ENCODE measurements around the gene GRN. TPM values are rescaled to one million over a fixed set of nuclear protein-coding genes. Genes with fewer than 3 reads are reported as not detected.

GRN gene
- total RNA-seq, 5 donors from 2014 or later (not counting 1 experiment from before 2014, with no cell fraction given), result 21.0 to 48.3 (median 40.1) TPM

GRCh38 chr17:44308865-44309264 is 36.2 kb upstream of the GRN start:
- no peaks in the 10 kb centered on the region for H3K36me3 ChIP-seq (ENCODE audit: control insufficient read depth in 2 of 2, extremely low read depth in 1 of 2, insufficient read depth in 1 of 2, low read length in 1 of 2)
- peak overlapping the region; percentile 42 to 57 (median 49) for H3K4me3 Mint-ChIP-seq
- 6% methylated on average over 13 of the region's 15 CpGs for WGBS (ENCODE audit: insufficient coverage)
- no peaks in the 10 kb centered on the region for H3K9me3 ChIP-seq
- DNase-seq, result no peak
- H3K27ac ChIP-seq (ENCODE audit: low read length), result no peak overlapping the region
- H3K27ac Mint-ChIP-seq, result no peak overlapping the region
- peak in 2 of 4 experiments; percentile 9 to 17 for ATAC-seq (replicated peaks in 1 of 4)
- no peaks in the 10 kb centered on the region for H3K9me3 Mint-ChIP-seq
- H3K4me1 Mint-ChIP-seq, result peaks cover 15 to 24% (median 16%) of the 10 kb centered on the region in 3 donors
- CTCF ChIA-PET, result interaction anchor here (0.7 to 1.2 kb wide), 2 partner anchors 16 to 22 kb away, joined by 3 to 11 read pairs; no protein-coding TSS in a partner anchor
- H3K27me3 ChIP-seq (replicated peaks in 1 of 2; ENCODE audit: control insufficient read depth in 2 of 2, extremely low read depth in 1 of 2, insufficient read depth in 2 of 2, low read length in 1 of 2), result peaks cover 9 to 66% of the 10 kb centered on the region in 2 experiments
- H3K27me3 Mint-ChIP-seq, result peaks cover 20 to 44% of the 10 kb centered on the region in 2 donors
- H3K36me3 Mint-ChIP-seq, result no peaks in the 10 kb centered on the region
- POLR2A ChIA-PET, result interaction anchor here in 1 of 2 donors (0.8 kb wide), 1 partner anchor 12 kb away, joined by 3 read pairs; no protein-coding TSS in a partner anchor
- H3K4me1 ChIP-seq (ENCODE audit: control insufficient read depth in 1 of 2, extremely low read depth in 1 of 2, insufficient read depth in 2 of 2, low read length in 2 of 2), result peaks cover 10 to 29% of the 10 kb centered on the region in 2 experiments
- H3K4me3 ChIP-seq (ENCODE audit: control insufficient read depth in 1 of 2, extremely low read depth in 1 of 2, low read length in 1 of 2), result peak overlapping the region in 1 of 2 donors; percentile 51

- Mint-ChIP-seq H3K27ac (no peak overlapping the region), H3K27me3 (peaks cover 26 to 46% of the 10 kb centered on the region in 2 donors), H3K4me3 (peak overlapping the region in 2 of 3 donors; percentile 42 to 57), H3K4me1 (peaks cover 15 to 24% (median 21%) of the 10 kb centered on the region in 3 donors), H3K36me3 (no peaks in the 10 kb centered on the region), H3K9me3 (no peaks in the 10 kb centered on the region)
- no peaks in the 10 kb centered on the region for H3K36me3 ChIP-seq (ENCODE audit: control insufficient read depth in 2 of 2, extremely low read depth in 1 of 2, insufficient read depth in 1 of 2, low read length in 1 of 2)
- H3K4me3 ChIP-seq (ENCODE audit: control insufficient read depth in 1 of 2, extremely low read depth in 1 of 2, low read length in 1 of 2), result no peak overlapping the region
- 83% methylated on average over 2 of the region's 5 CpGs for WGBS (ENCODE audit: insufficient coverage)
- H3K4me1 ChIP-seq (ENCODE audit: control insufficient read depth in 1 of 2, extremely low read depth in 1 of 2, insufficient read depth in 2 of 2, low read length in 2 of 2), result peaks cover 10 to 28% of the 10 kb centered on the region in 2 experiments
- H3K27ac ChIP-seq (ENCODE audit: low read length), result no peak overlapping the region
- H3K27me3 ChIP-seq (replicated peaks in 1 of 2; ENCODE audit: control insufficient read depth in 2 of 2, extremely low read depth in 1 of 2, insufficient read depth in 2 of 2, low read length in 1 of 2), result peaks cover 10 to 68% of the 10 kb centered on the region in 2 experiments
- POLR2A ChIA-PET, result no interaction called here
- CTCF ChIA-PET, result no interaction called here
- ATAC-seq (replicated peaks in 1 of 4), result no peak
- H3K9me3 ChIP-seq, result no peaks in the 10 kb centered on the region
- DNase-seq, result no peak
Observed at GRCh38 chr17:44309472-44309871, 35.6 kb upstream of the GRN start.

- H3K27me3 Mint-ChIP-seq, result peaks cover 21 to 41% of the 10 kb centered on the region in 2 donors
- H3K36me3 Mint-ChIP-seq, result no peaks in the 10 kb centered on the region
- CTCF ChIA-PET, result no interaction called here
- Histone ChIP-seq H3K27ac (ENCODE audit: low read length) (no peak overlapping the region), H3K4me3 (ENCODE audit: control insufficient read depth in 1 of 2, extremely low read depth in 1 of 2, low read length in 1 of 2) (no peak overlapping the region), H3K4me1 (ENCODE audit: control insufficient read depth in 1 of 2, extremely low read depth in 1 of 2, insufficient read depth in 2 of 2, low read length in 2 of 2) (peaks cover 10 to 35% of the 10 kb centered on the region in 2 experiments), H3K36me3 (ENCODE audit: control insufficient read depth in 2 of 2, extremely low read depth in 1 of 2, insufficient read depth in 1 of 2, low read length in 1 of 2) (no peaks in the 10 kb centered on the region), H3K27me3 (replicated peaks in 1 of 2; ENCODE audit: control insufficient read depth in 2 of 2, extremely low read depth in 1 of 2, insufficient read depth in 2 of 2, low read length in 1 of 2) (peaks cover 10 to 75% of the 10 kb centered on the region in 2 experiments), H3K9me3 (no peaks in the 10 kb centered on the region)
- no peaks in the 10 kb centered on the region for H3K9me3 Mint-ChIP-seq
- DNase-seq (no peak), ATAC-seq (replicated peaks in 1 of 4) (no peak)
- peak overlapping the region in 1 of 2 donors; percentile 55 for H3K27ac Mint-ChIP-seq
- peak overlapping the region in 1 of 3 donors; percentile 42 for H3K4me3 Mint-ChIP-seq
- POLR2A ChIA-PET, result no interaction called here
- 91% methylated on average over 1 of the region's 2 CpGs for whole genome bisulfite sequencing (ENCODE audit: insufficient coverage)
- H3K4me1 Mint-ChIP-seq, result peaks cover 15 to 24% (median 21%) of the 10 kb centered on the region in 3 donors
Observed at GRCh38 chr17:44310188-44310587, 34.9 kb upstream of the GRN start.

- Histone ChIP-seq H3K27me3 (replicated peaks in 1 of 2; ENCODE audit: control insufficient read depth in 2 of 2, extremely low read depth in 1 of 2, insufficient read depth in 2 of 2, low read length in 1 of 2) (peaks cover 10 to 74% of the 10 kb centered on the region in 2 experiments), H3K27ac (ENCODE audit: low read length) (no peak overlapping the region), H3K4me3 (ENCODE audit: control insufficient read depth in 1 of 2, extremely low read depth in 1 of 2, low read length in 1 of 2) (no peak overlapping the region), H3K36me3 (ENCODE audit: control insufficient read depth in 2 of 2, extremely low read depth in 1 of 2, insufficient read depth in 1 of 2, low read length in 1 of 2) (no peaks in the 10 kb centered on the region), H3K9me3 (no peaks in the 10 kb centered on the region), H3K4me1 (ENCODE audit: control insufficient read depth in 1 of 2, extremely low read depth in 1 of 2, insufficient read depth in 2 of 2, low read length in 2 of 2) (peaks cover 13 to 40% of the 10 kb centered on the region in 2 experiments)
- H3K4me1 Mint-ChIP-seq, result peaks cover 19 to 30% (median 27%) of the 10 kb centered on the region in 3 donors
- H3K36me3 Mint-ChIP-seq, result no peaks in the 10 kb centered on the region
- no peak for ATAC-seq (replicated peaks in 1 of 4)
- H3K4me3 Mint-ChIP-seq, result no peak overlapping the region
- no peak overlapping the region for H3K27ac Mint-ChIP-seq
- POLR2A ChIA-PET, result interaction anchor here in 1 of 2 donors (0.6 kb wide), 1 partner anchor 1702 kb away, joined by 3 read pairs; the partner anchor contains the start of gene RETREG3
- no peak for DNase-seq
- H3K27me3 Mint-ChIP-seq, result peaks cover 24 to 46% of the 10 kb centered on the region in 2 donors
- H3K9me3 Mint-ChIP-seq, result no peaks in the 10 kb centered on the region
- CTCF ChIA-PET, result no interaction called here
- 79% methylated on average over 9 of the region's 10 CpGs for WGBS (ENCODE audit: insufficient coverage)
Observed at GRCh38 chr17:44310609-44311376, 34.3 kb upstream of the GRN start.

- no peak for DNase-seq
- Histone ChIP-seq H3K36me3 (ENCODE audit: control insufficient read depth in 2 of 2, extremely low read depth in 1 of 2, insufficient read depth in 1 of 2, low read length in 1 of 2) (no peaks in the 10 kb centered on the region), H3K9me3 (no peaks in the 10 kb centered on the region), H3K27ac (ENCODE audit: low read length) (no peak overlapping the region), H3K27me3 (replicated peaks in 1 of 2; ENCODE audit: control insufficient read depth in 2 of 2, extremely low read depth in 1 of 2, insufficient read depth in 2 of 2, low read length in 1 of 2) (peaks cover 10 to 75% of the 10 kb centered on the region in 2 experiments), H3K4me1 (ENCODE audit: control insufficient read depth in 1 of 2, extremely low read depth in 1 of 2, insufficient read depth in 2 of 2, low read length in 2 of 2) (peaks cover 14 to 48% of the 10 kb centered on the region in 2 experiments), H3K4me3 (ENCODE audit: control insufficient read depth in 1 of 2, extremely low read depth in 1 of 2, low read length in 1 of 2) (no peak overlapping the region)
- CTCF ChIA-PET, result no interaction called here
- no CpG with 5 or more reads among the region's 5 CpGs for WGBS (ENCODE audit: insufficient coverage)
- H3K9me3 Mint-ChIP-seq, result no peaks in the 10 kb centered on the region
- POLR2A ChIA-PET, result no interaction called here
- H3K27ac Mint-ChIP-seq, result no peak overlapping the region
- peaks cover 25 to 48% of the 10 kb centered on the region in 2 donors for H3K27me3 Mint-ChIP-seq
- H3K4me1 Mint-ChIP-seq, result peaks cover 25 to 36% (median 33%) of the 10 kb centered on the region in 3 donors
- H3K4me3 Mint-ChIP-seq, result no peak overlapping the region
- H3K36me3 Mint-ChIP-seq, result no peaks in the 10 kb centered on the region
- ATAC-seq (replicated peaks in 1 of 4), result no peak
Observed at GRCh38 chr17:44311562-44312181, 33.4 kb upstream of the GRN start.

- peaks cover 21 to 46% of the 10 kb centered on the region in 2 donors for H3K27me3 Mint-ChIP-seq
- H3K36me3 ChIP-seq (ENCODE audit: control insufficient read depth in 2 of 2, extremely low read depth in 1 of 2, insufficient read depth in 1 of 2, low read length in 1 of 2), result no peaks in the 10 kb centered on the region
- H3K4me1 ChIP-seq (ENCODE audit: control insufficient read depth in 1 of 2, extremely low read depth in 1 of 2, insufficient read depth in 2 of 2, low read length in 2 of 2), result peaks cover 14 to 45% of the 10 kb centered on the region in 2 experiments
- 79% methylated on average over 7 of the region's 17 CpGs for WGBS (ENCODE audit: insufficient coverage)
- ChIA-PET CTCF (no interaction called here), POLR2A (interaction anchor here in 1 of 2 donors (0.6 kb wide), 1 partner anchor 116 kb away, joined by 4 read pairs; no protein-coding TSS in a partner anchor)
- H3K27me3 ChIP-seq (replicated peaks in 1 of 2; ENCODE audit: control insufficient read depth in 2 of 2, extremely low read depth in 1 of 2, insufficient read depth in 2 of 2, low read length in 1 of 2), result peaks cover 9 to 77% of the 10 kb centered on the region in 2 experiments
- H3K9me3 ChIP-seq, result no peaks in the 10 kb centered on the region
- H3K9me3 Mint-ChIP-seq, result no peaks in the 10 kb centered on the region
- H3K36me3 Mint-ChIP-seq, result no peaks in the 10 kb centered on the region
- H3K4me1 Mint-ChIP-seq, result peaks cover 20 to 29% (median 24%) of the 10 kb centered on the region in 3 donors
- H3K27ac ChIP-seq (ENCODE audit: low read length), result no peak overlapping the region
- H3K4me3 Mint-ChIP-seq, result peak overlapping the region in 1 of 3 donors; percentile 13
- DNase-seq (no peak), ATAC-seq (replicated peaks in 1 of 4) (no peak)
- H3K4me3 ChIP-seq (ENCODE audit: control insufficient read depth in 1 of 2, extremely low read depth in 1 of 2, low read length in 1 of 2), result no peak overlapping the region
- H3K27ac Mint-ChIP-seq, result no peak overlapping the region
Observed at GRCh38 chr17:44312396-44313104, 32.6 kb upstream of the GRN start.
